Measurements from ENCODE around the gene TMEM82. TPM values are rescaled to one million over a fixed set of nuclear protein-coding genes. Genes with fewer than 3 reads are reported as not detected.

Gene TMEM82
- total RNA-seq, 6 donors from 2014 or later: not detected

DNA sequence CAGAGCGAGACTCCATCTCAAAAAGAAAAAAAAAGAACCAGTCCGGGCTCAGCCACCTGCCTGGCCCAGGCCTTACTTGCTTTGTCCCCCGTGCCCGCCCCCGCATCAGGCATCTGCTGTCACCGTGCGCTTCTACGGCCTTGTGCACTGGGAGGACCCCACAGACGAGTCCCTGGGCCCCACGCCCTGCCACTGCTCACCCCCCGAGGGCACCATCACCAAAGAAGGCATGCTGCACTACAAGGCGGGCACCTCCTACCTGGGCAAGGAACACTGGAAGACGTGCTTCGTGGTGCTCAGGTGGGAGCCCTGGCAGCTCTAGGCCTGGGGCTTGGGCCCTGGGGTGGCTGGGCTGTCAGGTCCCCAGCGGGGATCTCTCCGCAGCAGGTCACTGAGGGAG, 11.9 kb upstream of the TMEM82 start:
- Histone ChIP-seq H3K27ac (no peak overlapping the region), H3K4me1 (peaks cover 0 to 15% (median 11%) of the 10 kb centered on the region in 4 donors), H3K27me3 (no peaks in the 10 kb centered on the region), H3K36me3 (peaks cover 54 to 97% (median 90%) of the 10 kb centered on the region in 4 donors), H3K9me3 (no peaks in the 10 kb centered on the region), H3K4me3 (no peak overlapping the region)
- 94 to 96% methylated on average over 6 to 16 of the region's 16 CpGs for WGBS, 2 donors
- TF ChIP-seq EP300 (IDR thresholded peaks at IDR 0.05) (no peak), POLR2AphosphoS5 (IDR thresholded peaks at IDR 0.05) (no peak), POLR2A (IDR thresholded peaks at IDR 0.05) (no peak)
- TF ChIP-seq, protein P1, sequence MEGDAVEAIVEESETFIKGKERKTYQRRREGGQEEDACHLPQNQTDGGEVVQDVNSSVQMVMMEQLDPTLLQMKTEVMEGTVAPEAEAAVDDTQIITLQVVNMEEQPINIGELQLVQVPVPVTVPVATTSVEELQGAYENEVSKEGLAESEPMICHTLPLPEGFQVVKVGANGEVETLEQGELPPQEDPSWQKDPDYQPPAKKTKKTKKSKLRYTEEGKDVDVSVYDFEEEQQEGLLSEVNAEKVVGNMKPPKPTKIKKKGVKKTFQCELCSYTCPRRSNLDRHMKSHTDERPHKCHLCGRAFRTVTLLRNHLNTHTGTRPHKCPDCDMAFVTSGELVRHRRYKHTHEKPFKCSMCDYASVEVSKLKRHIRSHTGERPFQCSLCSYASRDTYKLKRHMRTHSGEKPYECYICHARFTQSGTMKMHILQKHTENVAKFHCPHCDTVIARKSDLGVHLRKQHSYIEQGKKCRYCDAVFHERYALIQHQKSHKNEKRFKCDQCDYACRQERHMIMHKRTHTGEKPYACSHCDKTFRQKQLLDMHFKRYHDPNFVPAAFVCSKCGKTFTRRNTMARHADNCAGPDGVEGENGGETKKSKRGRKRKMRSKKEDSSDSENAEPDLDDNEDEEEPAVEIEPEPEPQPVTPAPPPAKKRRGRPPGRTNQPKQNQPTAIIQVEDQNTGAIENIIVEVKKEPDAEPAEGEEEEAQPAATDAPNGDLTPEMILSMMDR (IDR thresholded peaks at IDR 0.05): no peak
- ATAC-seq (ENCODE audit: low FRiP score in 2 of 2) (no peak), DNase-seq (peak in 1 of 2 donors; percentile 67)

DNA sequence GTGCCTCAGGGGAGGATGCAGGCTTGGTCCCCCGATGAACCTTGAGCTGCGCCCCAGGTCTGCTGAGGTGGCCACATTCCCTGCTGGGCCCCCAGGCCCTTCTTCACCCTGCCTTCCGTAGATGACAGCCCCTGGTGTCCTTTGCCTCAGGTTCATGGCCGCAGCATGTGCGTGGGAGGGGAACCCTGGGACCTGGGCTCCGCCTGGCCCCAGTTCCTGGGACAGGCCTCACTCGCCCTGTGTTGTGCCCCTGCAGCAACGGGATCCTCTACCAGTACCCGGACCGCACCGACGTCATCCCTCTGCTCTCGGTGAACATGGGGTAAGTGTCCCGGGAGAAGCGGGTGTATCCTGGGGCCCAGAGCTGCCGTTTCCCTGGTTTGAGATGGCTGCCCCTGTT, 11.4 kb upstream of the TMEM82 start:
- WGBS, 2 donors: 93 to 99% methylated on average over 10 to 13 of the region's 16 CpGs
- peaks cover 54 to 92% (median 85%) of the 10 kb centered on the region in 4 donors for H3K36me3 ChIP-seq
- no peak overlapping the region for H3K27ac ChIP-seq
- no peak for ATAC-seq (ENCODE audit: low FRiP score in 2 of 2)
- H3K4me3 ChIP-seq: no peak overlapping the region
- TF ChIP-seq, protein P1 (IDR thresholded peaks at IDR 0.05): no peak
- TF ChIP-seq EP300 (IDR thresholded peaks at IDR 0.05): no peak
- H3K9me3 ChIP-seq: no peaks in the 10 kb centered on the region
- peak in 1 of 2 donors; percentile 56 for DNase-seq
- peaks cover 4 to 20% (median 16%) of the 10 kb centered on the region in 4 donors for H3K4me1 ChIP-seq
- no peaks in the 10 kb centered on the region for H3K27me3 ChIP-seq

- DNase-seq (peak in 1 of 2 donors; percentile 68), ATAC-seq (ENCODE audit: low FRiP score in 2 of 2) (no peak)
- Histone ChIP-seq H3K4me1 (peaks cover 14 to 31% (median 26%) of the 10 kb centered on the region in 4 donors), H3K27me3 (no peaks in the 10 kb centered on the region), H3K27ac (peak overlapping the region in 2 of 4 donors; percentile 11 to 26), H3K36me3 (peaks cover 43 to 81% (median 74%) of the 10 kb centered on the region in 4 donors), H3K9me3 (no peaks in the 10 kb centered on the region), H3K4me3 (no peak overlapping the region)
- no peak for TF ChIP-seq POLR2AphosphoS5 (IDR thresholded peaks at IDR 0.05)
- TF ChIP-seq POLR2A (IDR thresholded peaks at IDR 0.05): no peak
- TF ChIP-seq, protein P1 (IDR thresholded peaks at IDR 0.05): no peak
- TF ChIP-seq EP300 (IDR thresholded peaks at IDR 0.05): no peak
- WGBS, 2 donors: 89 to 94% methylated on average over 18 to 38 of the region's 39 CpGs
Observed at GRCh38 chr1:15731735-15732685, 10.3 kb upstream of the TMEM82 start.

DNA sequence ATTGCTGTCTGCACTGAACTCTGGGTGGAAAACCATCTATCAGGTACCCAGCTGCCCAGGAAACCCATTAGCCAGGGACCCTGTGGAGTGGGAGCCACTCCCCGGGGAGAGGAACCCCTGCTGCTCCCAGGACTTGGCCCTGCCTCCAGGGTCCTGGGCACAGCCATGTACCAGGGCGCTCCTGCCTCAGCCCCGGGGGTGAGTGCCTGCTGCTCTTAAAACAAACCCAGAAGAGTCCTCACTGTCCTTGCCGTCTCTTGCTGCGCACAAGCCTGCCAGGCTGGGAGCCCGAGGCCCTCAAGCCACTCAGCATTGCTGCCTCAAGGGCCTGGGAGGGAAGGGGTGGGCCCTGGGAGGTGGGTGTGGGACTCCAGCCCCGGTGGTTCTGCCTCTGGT, 9.6 kb upstream of the TMEM82 start:
- Histone ChIP-seq H3K9me3 (no peaks in the 10 kb centered on the region), H3K27me3 (no peaks in the 10 kb centered on the region), H3K36me3 (peaks cover 38 to 74% (median 67%) of the 10 kb centered on the region in 4 donors), H3K27ac (peak overlapping the region in 2 of 4 donors; percentile 11 to 26), H3K4me1 (peaks cover 18 to 36% (median 27%) of the 10 kb centered on the region in 4 donors), H3K4me3 (no peak overlapping the region)
- ATAC-seq (ENCODE audit: low FRiP score in 2 of 2) (no peak), DNase-seq (peak in 1 of 2 donors; percentile 58)
- TF ChIP-seq EP300 (IDR thresholded peaks at IDR 0.05) (no peak), POLR2A (IDR thresholded peaks at IDR 0.05) (no peak), POLR2AphosphoS5 (IDR thresholded peaks at IDR 0.05) (no peak)
- TF ChIP-seq, protein P1 (IDR thresholded peaks at IDR 0.05): no peak
- 17 to 60% methylated on average over 1 to 7 of the region's 7 CpGs for WGBS, 2 donors
